Tibial nerve (tissue), 4 donors: ENCODE results near the gene TKFC. TPM values are rescaled to one million over a fixed set of nuclear protein-coding genes. Genes with fewer than 3 reads are reported as not detected.

Experiments used
- DNase-seq, 2 donors: peaks; one replicate each; pipeline ENCODE4 v3.0.0-alpha.2; 2019; ENCODE audit warnings: low spot score in 2 of 2
- H3K27ac ChIP-seq, 4 donors: fragments of 200-600 bp; sonication (generic) in 3 of 4; one replicate each; pipeline ENCODE4 v1.5.1; 2017 to 2019; ENCODE audit warnings: mild to moderate bottlenecking in 1 of 4
- H3K27me3 ChIP-seq, 2 donors: fragments of 200-600 bp; sonication (generic) in 1 of 2; one replicate each; pipeline versions ENCODE4 v1.5.1 to v1.6.0; 2017 to 2019
- H3K36me3 ChIP-seq, 3 donors: fragments of 200-600 bp; sonication (generic); one replicate each; pipeline ENCODE4 v1.5.1; 2018 to 2019
- H3K4me1 ChIP-seq, 4 donors: fragments of 200-600 bp; sonication (generic) in 3 of 4; one replicate each; pipeline ENCODE4 v1.5.1; 2017 to 2019
- H3K4me3 ChIP-seq, 4 donors: fragments of 200-600 bp; sonication (generic) in 3 of 4; one replicate each; pipeline ENCODE4 v1.5.1; 2017 to 2019; ENCODE audit warnings: mild to moderate bottlenecking in 1 of 4, moderate library complexity in 1 of 4
- H3K9me3 ChIP-seq, 4 donors: fragments of 200-600 bp; sonication (generic) in 3 of 4; one replicate each; pipeline ENCODE4 v1.5.1; 2017 to 2019
- EP300 ChIP-seq, 2 donors: sonication (generic); formaldehyde crosslinking; IDR thresholded peaks; one replicate each; pipeline ENCODE4 v1.6.1; 2017; ENCODE audit warnings: antibody characterized with exemption in 2 of 2, mild to moderate bottlenecking in 1 of 2
- POLR2A ChIP-seq, 2 donors: fragments of 450-650 bp; IDR thresholded peaks; one replicate each; pipeline ENCODE4 v1.6.1; 2017; ENCODE audit warnings: antibody characterized with exemption in 2 of 2, mild to moderate bottlenecking in 2 of 2, moderate library complexity in 2 of 2
- WGBS, 2 donors: methylation state at CpG; one replicate each; pipeline ENCODE4 v1.1.5; 2018; 5-methylcytosine and 5-hydroxymethylcytosine counted together
- total RNA-seq, 4 donors: library from RNA; depleted of rRNA; stranded (reverse); fragments of >200 nt; gene quantifications; one replicate each; pipeline ENCODE4 v1.1.0, GENCODE V29; 2016
- TF ChIP-seq, protein P1 (sequence below), 5 experiments: fragments of 200-600 bp in 3 of 5; fragments of 450-650 bp in 2 of 5; sonication (generic) in 3 of 5; IDR thresholded peaks; one replicate each; pipeline ENCODE4 v1.5.1; 2016 to 2019; ENCODE audit warnings: antibody characterized with exemption in 5 of 5, mild to moderate bottlenecking in 3 of 5, moderate library complexity in 2 of 5

Gene TKFC
- total RNA-seq, 4 donors from 2014 or later = 15.0 to 39.6 (median 24.5) TPM

DNA sequence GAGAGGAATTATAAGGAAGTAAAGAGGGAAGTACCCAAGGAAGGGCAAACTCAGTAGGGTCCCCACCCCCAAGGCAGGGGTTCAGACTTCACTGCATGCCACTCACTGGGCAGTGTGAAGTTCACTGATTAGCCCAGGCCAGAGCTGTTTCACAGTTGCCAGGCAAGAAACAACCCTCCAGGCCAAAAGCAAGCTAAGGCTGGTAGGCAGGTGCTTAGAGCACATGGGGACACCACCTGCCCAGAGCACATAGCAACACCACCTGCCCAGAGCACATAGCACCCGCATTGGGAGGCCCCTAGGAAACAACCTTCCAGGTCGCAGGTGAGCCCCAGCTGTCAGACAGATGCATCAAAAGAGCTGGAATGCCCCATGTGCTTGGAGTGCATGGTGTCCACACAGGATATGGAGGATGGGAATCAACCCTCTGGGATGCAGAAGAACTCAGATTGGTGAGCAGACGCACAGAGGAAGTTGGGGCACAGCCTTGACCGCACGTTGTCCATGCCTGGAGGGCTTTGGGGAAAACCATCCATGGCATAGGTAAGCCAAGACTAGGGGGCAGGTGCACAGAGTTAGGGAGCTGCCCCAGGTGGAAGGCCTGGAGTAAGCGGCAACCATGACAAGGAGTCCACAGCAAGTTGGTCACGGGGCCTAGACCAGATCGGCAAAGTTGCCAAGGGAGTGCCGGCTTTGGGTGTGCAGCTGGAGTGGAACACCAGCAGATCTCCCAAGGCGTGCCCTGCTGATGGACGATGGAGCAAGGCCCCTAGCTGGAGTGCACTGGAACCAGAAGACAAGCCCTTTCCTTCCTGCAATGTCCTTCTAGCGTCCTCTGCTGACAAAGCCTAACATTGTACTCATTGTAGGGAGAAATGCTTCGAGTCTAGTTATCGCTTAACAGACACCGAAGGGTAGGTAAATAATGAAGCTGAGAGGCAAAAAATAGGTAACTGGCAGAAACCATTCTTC is 51.5 kb downstream of the TKFC start:
- WGBS, 2 donors = 81 to 86% methylated on average over 15 of the region's 15 CpGs
- H3K4me1 ChIP-seq = peaks cover 0 to 11% (median 2%) of the 10 kb centered on the region in 4 donors
- H3K4me3 ChIP-seq = no peak overlapping the region
- H3K36me3 ChIP-seq = no peaks in the 10 kb centered on the region
- TF ChIP-seq POLR2A (IDR thresholded peaks at IDR 0.05) (no peak), EP300 (IDR thresholded peaks at IDR 0.05) (no peak)
- TF ChIP-seq, protein P1, sequence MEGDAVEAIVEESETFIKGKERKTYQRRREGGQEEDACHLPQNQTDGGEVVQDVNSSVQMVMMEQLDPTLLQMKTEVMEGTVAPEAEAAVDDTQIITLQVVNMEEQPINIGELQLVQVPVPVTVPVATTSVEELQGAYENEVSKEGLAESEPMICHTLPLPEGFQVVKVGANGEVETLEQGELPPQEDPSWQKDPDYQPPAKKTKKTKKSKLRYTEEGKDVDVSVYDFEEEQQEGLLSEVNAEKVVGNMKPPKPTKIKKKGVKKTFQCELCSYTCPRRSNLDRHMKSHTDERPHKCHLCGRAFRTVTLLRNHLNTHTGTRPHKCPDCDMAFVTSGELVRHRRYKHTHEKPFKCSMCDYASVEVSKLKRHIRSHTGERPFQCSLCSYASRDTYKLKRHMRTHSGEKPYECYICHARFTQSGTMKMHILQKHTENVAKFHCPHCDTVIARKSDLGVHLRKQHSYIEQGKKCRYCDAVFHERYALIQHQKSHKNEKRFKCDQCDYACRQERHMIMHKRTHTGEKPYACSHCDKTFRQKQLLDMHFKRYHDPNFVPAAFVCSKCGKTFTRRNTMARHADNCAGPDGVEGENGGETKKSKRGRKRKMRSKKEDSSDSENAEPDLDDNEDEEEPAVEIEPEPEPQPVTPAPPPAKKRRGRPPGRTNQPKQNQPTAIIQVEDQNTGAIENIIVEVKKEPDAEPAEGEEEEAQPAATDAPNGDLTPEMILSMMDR (IDR thresholded peaks at IDR 0.05) = no peak
- H3K9me3 ChIP-seq = no peaks in the 10 kb centered on the region
- no peak for DNase-seq
- H3K27ac ChIP-seq = no peak overlapping the region
- H3K27me3 ChIP-seq = no peaks in the 10 kb centered on the region

DNA sequence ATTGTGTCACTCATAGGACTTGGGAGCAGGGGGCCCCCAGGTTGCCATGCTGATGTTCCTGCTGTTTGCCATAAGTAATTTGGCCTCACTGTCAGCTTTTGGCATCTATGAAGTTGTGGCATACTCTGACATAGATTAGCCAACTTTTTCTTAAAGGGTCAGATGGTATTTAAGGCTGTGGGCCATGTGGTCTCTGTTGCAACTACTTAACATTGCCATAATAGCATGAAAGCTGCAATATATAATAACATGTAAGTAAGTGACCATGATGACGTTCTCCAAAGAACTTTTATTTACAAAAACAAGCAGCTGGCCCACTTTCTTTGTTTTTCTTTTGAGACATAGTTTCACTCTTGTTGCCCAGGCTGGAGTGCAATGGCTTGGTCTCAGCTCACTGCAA is 57.1 kb downstream of the TKFC start:
- no peak overlapping the region for H3K4me3 ChIP-seq
- DNase-seq = no peak
- no peaks in the 10 kb centered on the region for H3K27me3 ChIP-seq
- peaks cover 0 to 21% (median 9%) of the 10 kb centered on the region in 4 donors for H3K4me1 ChIP-seq
- TF ChIP-seq EP300 (IDR thresholded peaks at IDR 0.05) (no peak), POLR2A (IDR thresholded peaks at IDR 0.05) (no peak)
- TF ChIP-seq, protein P1 (IDR thresholded peaks at IDR 0.05) = no peak
- H3K36me3 ChIP-seq = peaks cover 0 to 7% (median 0%) of the 10 kb centered on the region in 3 donors
- no peak overlapping the region for H3K27ac ChIP-seq
- 73 to 75% methylated on average over 1 of the region's 1 CpG for WGBS, 2 donors
- H3K9me3 ChIP-seq = no peaks in the 10 kb centered on the region

DNA sequence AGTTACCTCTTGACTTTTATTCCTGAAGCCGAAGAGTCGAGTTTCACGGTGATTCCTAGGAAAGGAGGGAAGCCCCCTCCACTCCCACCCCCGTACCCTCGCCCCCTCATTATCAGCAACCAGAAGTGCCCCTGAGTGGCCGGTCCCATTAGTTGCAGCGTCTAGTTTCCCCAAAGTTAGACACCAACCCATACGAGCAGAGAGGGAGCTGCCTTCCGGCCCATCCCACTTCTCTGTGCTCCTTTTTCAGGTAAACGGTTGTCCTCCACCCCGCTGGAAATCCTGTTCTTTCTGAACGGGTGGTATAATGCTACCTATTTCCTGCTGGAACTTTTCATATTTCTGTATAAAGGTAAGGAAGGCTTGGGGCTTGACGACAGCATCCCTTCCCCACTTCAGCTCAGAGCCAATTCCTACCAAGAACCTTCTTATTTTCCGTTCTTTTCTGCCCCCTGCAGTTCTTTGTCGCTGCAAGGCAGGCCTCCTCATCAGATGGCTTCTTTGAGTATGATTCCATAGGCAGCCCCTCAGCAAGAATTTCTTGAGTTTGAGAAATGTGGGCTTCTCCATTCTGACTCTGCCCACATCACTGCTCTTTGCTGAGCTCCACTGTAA is 60.1 kb downstream of the TKFC start:
- DNase-seq = no peak
- Histone ChIP-seq H3K4me1 (peaks cover 0 to 14% (median 8%) of the 10 kb centered on the region in 4 donors), H3K27me3 (no peaks in the 10 kb centered on the region), H3K27ac (peak overlapping the region in 3 of 4 donors; percentile 75 to 86 (median 79)), H3K4me3 (peak overlapping the region; percentile 64 to 83 (median 72)), H3K9me3 (no peaks in the 10 kb centered on the region), H3K36me3 (peaks cover 0 to 36% (median 0%) of the 10 kb centered on the region in 3 donors)
- WGBS, 2 donors = 2 to 4% methylated on average over 13 to 15 of the region's 15 CpGs
- TF ChIP-seq, protein P1 (IDR thresholded peaks at IDR 0.05) = no peak
- TF ChIP-seq EP300 (IDR thresholded peaks at IDR 0.05) = no peak
- no peak for TF ChIP-seq POLR2A (IDR thresholded peaks at IDR 0.05)

Other genes with a start within 250 kb of the TKFC start
- gene CD5, start 230.7 kb upstream of the TKFC start, total RNA-seq = 1 to 10 TPM in 1 of 4 donors, under 1 TPM in 3; 0.20 to 1.8 (median 0.43) TPM
- 10 to 100 TPM; 11.8 to 22.2 (median 13.6) TPM for gene VPS37C, start 171.8 kb upstream of the TKFC start, total RNA-seq
- gene PGA3, start 129.7 kb upstream of the TKFC start, total RNA-seq = 10 to 100 TPM in 1 of 4 donors, 1 to 10 TPM in 1, not detected in 2; 1.5 to 11.1 TPM
- gene PGA4, start 110.9 kb upstream of the TKFC start, total RNA-seq = 10 to 100 TPM in 1 of 4 donors, 1 to 10 TPM in 2, not detected in 1; 2.2 to 10.5 (median 8.6) TPM
- gene PGA5, start 92.1 kb upstream of the TKFC start, total RNA-seq = 1 to 10 TPM in 1 of 4 donors, not detected in 3; 3.6 TPM
- gene VWCE, start 37.9 kb upstream of the TKFC start, total RNA-seq = 1 to 10 TPM; 1.3 to 6.3 (median 4.3) TPM
- 100 to 1,000 TPM; 100 to 138 (median 113) TPM for gene DDB1, start 123 bp upstream of the TKFC start, total RNA-seq
- 10 to 100 TPM; 44.2 to 68.2 (median 45.8) TPM for gene CYB561A3, start 28.7 kb downstream of the TKFC start, total RNA-seq
- 10 to 100 TPM; 20.5 to 31.4 (median 26.9) TPM for gene TMEM138, start 29.1 kb downstream of the TKFC start, total RNA-seq
- 10 to 100 TPM; 14.2 to 21.9 (median 14.6) TPM for gene TMEM216, start 59.4 kb downstream of the TKFC start, total RNA-seq
- gene CPSF7, start 96.7 kb downstream of the TKFC start, total RNA-seq = 10 to 100 TPM; 38.1 to 48.6 (median 44.7) TPM
- 10 to 100 TPM; 26.4 to 88.1 (median 70.3) TPM for gene SDHAF2, start 96.9 kb downstream of the TKFC start, total RNA-seq
- 1 to 10 TPM in 2 of 4 donors, under 1 TPM in 2; 0.21 to 3.6 (median 1.0) TPM for gene LRRC10B, start 175.5 kb downstream of the TKFC start, total RNA-seq
- 1 to 10 TPM; 1.2 to 2.5 (median 1.8) TPM for gene SYT7, start 247.8 kb downstream of the TKFC start, total RNA-seq